Adrenal gland (tissue), 12 donors: ENCODE results near the gene CCR3. TPM values are rescaled to one million over a fixed set of nuclear protein-coding genes. Genes with fewer than 3 reads are reported as not detected.

Experiments used
- DNase-seq, 7 donors: peaks; one replicate each; pipeline ENCODE4 v3.0.0-alpha.2; 2019 to 2020
- H3K27ac ChIP-seq, 5 donors: fragments of 200-600 bp; sonication (generic) in 4 of 5; 1 replicate in 3 of 5; 2 replicates in 2 of 5; pipeline versions ENCODE4 v1.5.1 to v1.8.0; 2016 to 2020; ENCODE audit warnings: mild to moderate bottlenecking in 1 of 5
- H3K27me3 ChIP-seq: fragments of 200-600 bp; 2 replicates; pipeline ENCODE4 v1.8.0; 2021
- H3K36me3 ChIP-seq, 2 donors: fragments of 200-600 bp; replicated peaks in 1 of 2; 1 replicate in 1 of 2; 2 replicates in 1 of 2; pipeline versions ENCODE4 v1.5.1 to v1.8.0; 2018 to 2022
- H3K4me1 ChIP-seq, 2 donors: fragments of 200-600 bp; replicated peaks in 1 of 2; 1 replicate in 1 of 2; 2 replicates in 1 of 2; pipeline versions ENCODE4 v1.5.1 to v1.8.0; 2018 to 2021
- H3K4me3 ChIP-seq, 4 donors: fragments of 200-600 bp; sonication (generic) in 3 of 4; one replicate each; pipeline ENCODE4 v1.5.1; 2016 to 2018
- H3K9me3 ChIP-seq, 3 donors: fragments of 200-600 bp; sonication (generic) in 1 of 3; replicated peaks in 1 of 3; 1 replicate in 2 of 3; 2 replicates in 1 of 3; pipeline versions ENCODE4 v1.5.1 to v1.8.0; 2016 to 2021
- POLR2A ChIP-seq, 2 donors: fragments of 450-650 bp; IDR thresholded peaks; one replicate each; pipeline ENCODE4 v1.6.1; 2017; ENCODE audit warnings: antibody characterized with exemption in 2 of 2, mild to moderate bottlenecking in 2 of 2, moderate library complexity in 1 of 2
- WGBS, 4 donors: extraction: QIAGEN DNeasy Blood & Tissue Kit in 2 of 4; methylation state at CpG; one replicate each; pipeline versions ENCODE4 v1.1.5 to v1.1.7; 2013 to 2017; 5-methylcytosine and 5-hydroxymethylcytosine counted together
- intact Hi-C, 2 donors: fragments of 100-400 bp; cut with DNase I; formaldehyde crosslinking; loops; one replicate each; pipeline versions ENCODE4 v1.14.1 to v1.15.0; 2022 to 2023
- polyA plus RNA-seq, 3 donors: library from polyadenylated mRNA; stranded (reverse); fragments of 200-250 nt in 2 of 3; fragments of 350-450 nt in 1 of 3; fragmentation: Illumina TruSeq in 1 of 3; extraction: RNeasy Lipid Tissue Mini Kit (QIAGEN cat#74804) in 1 of 3; gene quantifications; one replicate each; pipeline ENCODE4 v1.2.3, GENCODE V29; 2013 to 2014
- total RNA-seq, 9 donors: library from RNA; depleted of rRNA in 4 of 9; stranded (reverse); fragments of >200 nt in 4 of 9; fragments of 120-200 nt in 1 of 9; fragmentation: NEBNext Ultra II Directional in 1 of 9; extraction: Animal tissue kit (Norgen Biotek cat#: 25700) in 1 of 9; gene quantifications; one replicate each; pipeline versions ENCODE4 v1.1.0 to v1.2.4, GENCODE V29; 2013 to 2023
- TF ChIP-seq, protein P1 (sequence below), 6 experiments: fragments of 450-650 bp in 4 of 6; fragments of 200-600 bp in 2 of 6; sonication (generic) in 1 of 6; IDR thresholded peaks; 1 replicate in 5 of 6; 2 replicates in 1 of 6; pipeline versions ENCODE4 v1.5.1 to v1.8.0; 2016 to 2021; ENCODE audit warnings: antibody characterized with exemption in 6 of 6, mild to moderate bottlenecking in 2 of 6, moderate library complexity in 1 of 6
- donor health status: healthy with polysubstance abuse.
- donor health status: Bipolar disorder and iron deficiency.
- donor health status: DM: yes; HTN: yes; CAD: no.
- donor health status: DM: no; HTN: no; CAD: no.
- donor health status: DM: no; HTN: no; CAD: no.
- donor health status: DM: yes; HTN: yes; CAD: no.

The CCR3 gene
- total and polyA plus RNA-seq, 12 donors: 0.07 TPM; not detected in 11

DNA sequence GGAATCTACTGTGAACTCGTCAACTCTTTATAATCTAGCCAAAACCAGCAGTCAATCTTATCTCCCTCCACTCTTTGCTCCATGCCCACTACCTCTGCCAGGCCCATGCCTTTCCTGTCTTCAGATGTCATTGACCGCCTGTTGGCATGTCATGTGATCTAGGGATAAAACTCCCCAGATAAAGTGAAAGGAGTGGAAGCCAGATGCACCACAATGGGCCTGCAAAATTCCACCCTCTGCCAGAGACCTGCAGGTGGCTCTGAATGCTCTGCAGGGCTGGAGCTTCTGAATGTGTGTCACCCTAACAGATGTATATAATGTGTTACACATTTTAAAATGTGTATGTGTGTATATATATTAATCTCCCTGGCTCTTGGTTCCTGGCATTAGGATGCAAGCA is 2.3 kb upstream of the CCR3 start:
- H3K27ac ChIP-seq: no peak overlapping the region
- intact Hi-C loops: no loop called here
- DNase-seq: no peak
- no peak overlapping the region for H3K4me3 ChIP-seq
- 61 to 80% (median 70%) methylated on average over 2 of the region's 2 CpGs for WGBS, 4 donors
- no peak for TF ChIP-seq POLR2A (IDR thresholded peaks at IDR 0.05)
- TF ChIP-seq, protein P1, sequence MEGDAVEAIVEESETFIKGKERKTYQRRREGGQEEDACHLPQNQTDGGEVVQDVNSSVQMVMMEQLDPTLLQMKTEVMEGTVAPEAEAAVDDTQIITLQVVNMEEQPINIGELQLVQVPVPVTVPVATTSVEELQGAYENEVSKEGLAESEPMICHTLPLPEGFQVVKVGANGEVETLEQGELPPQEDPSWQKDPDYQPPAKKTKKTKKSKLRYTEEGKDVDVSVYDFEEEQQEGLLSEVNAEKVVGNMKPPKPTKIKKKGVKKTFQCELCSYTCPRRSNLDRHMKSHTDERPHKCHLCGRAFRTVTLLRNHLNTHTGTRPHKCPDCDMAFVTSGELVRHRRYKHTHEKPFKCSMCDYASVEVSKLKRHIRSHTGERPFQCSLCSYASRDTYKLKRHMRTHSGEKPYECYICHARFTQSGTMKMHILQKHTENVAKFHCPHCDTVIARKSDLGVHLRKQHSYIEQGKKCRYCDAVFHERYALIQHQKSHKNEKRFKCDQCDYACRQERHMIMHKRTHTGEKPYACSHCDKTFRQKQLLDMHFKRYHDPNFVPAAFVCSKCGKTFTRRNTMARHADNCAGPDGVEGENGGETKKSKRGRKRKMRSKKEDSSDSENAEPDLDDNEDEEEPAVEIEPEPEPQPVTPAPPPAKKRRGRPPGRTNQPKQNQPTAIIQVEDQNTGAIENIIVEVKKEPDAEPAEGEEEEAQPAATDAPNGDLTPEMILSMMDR (IDR thresholded peaks at IDR 0.05): no peak
- no peaks in the 10 kb centered on the region for H3K4me1 ChIP-seq
- no peaks in the 10 kb centered on the region for H3K9me3 ChIP-seq
- no peaks in the 10 kb centered on the region for H3K36me3 ChIP-seq
- no peaks in the 10 kb centered on the region for H3K27me3 ChIP-seq

DNA sequence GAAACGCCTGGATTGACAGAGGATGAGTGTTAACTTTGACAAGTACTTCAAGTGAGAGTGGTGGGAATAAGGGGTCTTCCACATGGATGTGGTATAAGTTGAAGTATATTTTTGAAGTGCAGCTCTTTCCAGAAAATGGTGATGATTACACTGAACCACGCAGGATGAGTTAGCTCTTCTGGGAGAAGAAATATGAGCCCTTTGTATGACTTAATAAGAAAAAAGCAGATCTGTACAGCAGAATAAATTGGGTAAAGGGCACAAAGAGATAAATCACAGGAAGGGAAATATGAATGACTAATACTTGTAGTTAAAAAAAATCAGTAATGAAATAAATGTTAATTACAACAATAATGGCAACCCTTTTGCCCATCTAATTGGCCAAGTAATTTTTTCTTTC is 1.3 kb downstream of the CCR3 start:
- 46 to 64% (median 54%) methylated on average over 2 of the region's 2 CpGs for WGBS, 4 donors
- Histone ChIP-seq H3K9me3 (no peaks in the 10 kb centered on the region), H3K36me3 (no peaks in the 10 kb centered on the region), H3K27me3 (no peaks in the 10 kb centered on the region), H3K4me3 (no peak overlapping the region), H3K27ac (no peak overlapping the region), H3K4me1 (no peaks in the 10 kb centered on the region)
- no peak for DNase-seq
- intact Hi-C loops: no loop called here
- TF ChIP-seq, protein P1 (IDR thresholded peaks at IDR 0.05): no peak
- TF ChIP-seq POLR2A (IDR thresholded peaks at IDR 0.05): no peak

DNA sequence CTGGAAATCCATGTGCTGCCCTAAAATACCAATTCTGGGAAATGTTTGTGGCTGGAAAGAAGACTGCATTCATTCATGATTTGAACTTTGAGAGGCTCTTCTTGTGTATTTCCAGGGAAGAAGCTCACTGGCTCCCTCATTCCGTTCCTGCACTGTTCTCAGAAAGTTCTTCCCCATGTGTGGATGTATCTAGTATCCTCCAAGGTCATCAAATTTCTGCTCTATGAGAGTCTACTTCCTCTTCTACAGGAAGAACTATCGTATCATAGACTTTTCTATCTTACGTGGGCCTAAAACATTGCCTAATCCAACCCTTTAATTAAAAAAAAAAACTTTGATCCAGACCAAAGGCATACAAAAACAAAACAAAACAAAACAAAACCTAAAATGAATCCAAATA is 2.9 kb downstream of the CCR3 start:
- Histone ChIP-seq H3K4me1 (no peaks in the 10 kb centered on the region), H3K4me3 (no peak overlapping the region), H3K27me3 (no peaks in the 10 kb centered on the region), H3K9me3 (no peaks in the 10 kb centered on the region), H3K27ac (no peak overlapping the region), H3K36me3 (no peaks in the 10 kb centered on the region)
- intact Hi-C loops: no loop called here
- WGBS, 4 donors: 64 to 76% (median 71%) methylated on average over 3 of the region's 3 CpGs
- TF ChIP-seq POLR2A (IDR thresholded peaks at IDR 0.05): no peak
- TF ChIP-seq, protein P1 (IDR thresholded peaks at IDR 0.05): no peak
- no peak for DNase-seq

DNA sequence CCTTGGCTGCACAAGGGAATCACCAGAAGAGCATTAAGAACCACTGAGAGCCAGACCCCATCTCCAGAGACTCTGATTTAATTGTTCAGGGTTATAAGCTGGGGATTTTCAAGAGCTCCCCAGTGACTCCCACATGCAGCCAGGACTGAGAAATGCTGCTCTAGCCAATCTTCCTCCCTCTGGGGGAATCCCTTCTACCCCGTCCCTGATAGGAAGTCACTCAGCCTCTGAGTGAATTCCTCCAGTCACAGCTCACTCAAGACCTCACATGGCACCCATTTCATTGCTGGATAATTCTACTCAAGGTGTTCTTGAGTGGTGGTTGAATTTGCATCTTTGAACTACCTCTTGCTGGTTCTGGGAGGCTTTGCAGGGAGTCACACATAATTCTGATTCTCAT is 10.7 kb downstream of the CCR3 start:
- H3K27me3 ChIP-seq: no peaks in the 10 kb centered on the region
- no peak overlapping the region for H3K27ac ChIP-seq
- H3K4me3 ChIP-seq: no peak overlapping the region
- 25 to 76% (median 52%) methylated on average over 1 of the region's 1 CpG for WGBS, 4 donors
- no peak for TF ChIP-seq POLR2A (IDR thresholded peaks at IDR 0.05)
- TF ChIP-seq, protein P1 (IDR thresholded peaks at IDR 0.05): no peak
- H3K9me3 ChIP-seq: no peaks in the 10 kb centered on the region
- no peak for DNase-seq
- no peaks in the 10 kb centered on the region for H3K4me1 ChIP-seq
- no peaks in the 10 kb centered on the region for H3K36me3 ChIP-seq
- intact Hi-C loops: no loop called here
